ENCODE data around the gene DISP3. TPM values are rescaled to one million over a fixed set of nuclear protein-coding genes. Genes with fewer than 3 reads are reported as not detected.

The DISP3 gene
- polyA plus RNA-seq, 3 donors = 0.01 TPM; not detected in 2

GRCh38 chr1:11571906-11572616, 93.1 kb downstream of the DISP3 start:
- Mint-ChIP-seq H3K4me3 (no peak overlapping the region), H3K27ac (peak overlapping the region in 1 of 7 donors; percentile 23)
- WGBS (ENCODE audit: insufficient coverage) = 71% methylated on average over 6 of the region's 9 CpGs

GRCh38 chr1:11573116-11573692, 94.2 kb downstream of the DISP3 start:
- WGBS (ENCODE audit: insufficient coverage) = 76% methylated on average over 3 of the region's 5 CpGs
- Mint-ChIP-seq H3K4me3 (no peak overlapping the region), H3K4me1 (no peaks in the 10 kb centered on the region)

More at GRCh38 chr1:11571906-11572616, 93.1 kb downstream of the DISP3 start:
- no peak overlapping the region for H2AFZ ChIP-seq (ENCODE audit: insufficient read depth, low read depth, low read length, poor library complexity, severe bottlenecking)
- no peaks in the 10 kb centered on the region for H3K36me3 ChIP-seq (replicated peaks in 1 of 2; ENCODE audit: control insufficient read depth in 1 of 2, insufficient read depth in 2 of 2, low read length in 2 of 2)
- Mint-ChIP-seq H3K27me3 (ENCODE audit: low read depth in 3 of 3) (peaks cover 1 to 14% (median 9%) of the 10 kb centered on the region in 3 donors), H3K4me1 (no peaks in the 10 kb centered on the region), H3K9me3 (peaks cover 0 to 4% (median 0%) of the 10 kb centered on the region in 7 donors), H3K36me3 (no peaks in the 10 kb centered on the region)
- H3K27me3 ChIP-seq (ENCODE audit: control insufficient read depth in 2 of 2, insufficient read depth in 2 of 2, low read length in 2 of 2) = no peaks in the 10 kb centered on the region
- no peak overlapping the region for H3K9ac ChIP-seq (ENCODE audit: insufficient read depth, low read length, poor library complexity, severe bottlenecking)
- no peaks in the 10 kb centered on the region for H4K20me1 ChIP-seq (ENCODE audit: insufficient read depth, low read length)
- no peaks in the 10 kb centered on the region for H3K79me2 ChIP-seq (ENCODE audit: insufficient read depth, low read length)
- H3K9me3 ChIP-seq (replicated peaks in 1 of 2; ENCODE audit: control insufficient read depth in 1 of 2, insufficient read depth in 1 of 2, low read length in 2 of 2) = no peaks in the 10 kb centered on the region
- no peak overlapping the region for H3K27ac ChIP-seq (ENCODE audit: low read depth in 1 of 2, low read length in 2 of 2)
- H3K4me2 ChIP-seq (replicated peaks; ENCODE audit: extremely low read depth, low read length, poor library complexity, severe bottlenecking) = no peak overlapping the region
- no peaks in the 10 kb centered on the region for H3K4me1 ChIP-seq (ENCODE audit: control insufficient read depth in 1 of 2, insufficient read depth in 2 of 2, low read length in 2 of 2)
- DNase-seq = no peak
- no peak for TF ChIP-seq CTCF (IDR thresholded peaks at IDR 0.05)
- intact Hi-C loops (cut with micrococcal nuclease) = no loop called here
- H3K4me3 ChIP-seq (replicated peaks in 1 of 3; ENCODE audit: low read depth in 2 of 3, low read length in 3 of 3) = no peak overlapping the region

More at GRCh38 chr1:11573116-11573692, 94.2 kb downstream of the DISP3 start:
- Histone ChIP-seq H3K4me3 (replicated peaks in 1 of 3; ENCODE audit: low read depth in 2 of 3, low read length in 3 of 3) (no peak overlapping the region), H3K9me3 (replicated peaks in 1 of 2; ENCODE audit: control insufficient read depth in 1 of 2, insufficient read depth in 1 of 2, low read length in 2 of 2) (no peaks in the 10 kb centered on the region), H4K20me1 (ENCODE audit: insufficient read depth, low read length) (no peaks in the 10 kb centered on the region), H3K27ac (ENCODE audit: low read depth in 1 of 2, low read length in 2 of 2) (no peak overlapping the region), H3K4me1 (ENCODE audit: control insufficient read depth in 1 of 2, insufficient read depth in 2 of 2, low read length in 2 of 2) (no peaks in the 10 kb centered on the region), H3K27me3 (ENCODE audit: control insufficient read depth in 2 of 2, insufficient read depth in 2 of 2, low read length in 2 of 2) (no peaks in the 10 kb centered on the region), H2AFZ (ENCODE audit: insufficient read depth, low read depth, low read length, poor library complexity, severe bottlenecking) (no peak overlapping the region), H3K36me3 (replicated peaks in 1 of 2; ENCODE audit: control insufficient read depth in 1 of 2, insufficient read depth in 2 of 2, low read length in 2 of 2) (no peaks in the 10 kb centered on the region), H3K4me2 (replicated peaks; ENCODE audit: extremely low read depth, low read length, poor library complexity, severe bottlenecking) (no peak overlapping the region), H3K9ac (ENCODE audit: insufficient read depth, low read length, poor library complexity, severe bottlenecking) (no peak overlapping the region), H3K79me2 (ENCODE audit: insufficient read depth, low read length) (no peaks in the 10 kb centered on the region)
- no peak for TF ChIP-seq CTCF (IDR thresholded peaks at IDR 0.05)
- intact Hi-C loops (cut with micrococcal nuclease) = no loop called here
- Mint-ChIP-seq H3K36me3 (no peaks in the 10 kb centered on the region), H3K27ac (no peak overlapping the region), H3K27me3 (ENCODE audit: low read depth in 3 of 3) (peaks cover 1 to 16% (median 9%) of the 10 kb centered on the region in 3 donors), H3K9me3 (peaks cover 0 to 3% (median 0%) of the 10 kb centered on the region in 7 donors)
- DNase-seq = no peak
